MM.1S (cell line): ENCODE data around the gene DGKG.

Experiments used
- EZH2phosphoT487 ChIP-seq: fragments of 300-600 bp; sonication (generic); IDR thresholded peaks from 2 replicates; pipeline ENCODE4 v1.6.1; 2018; ENCODE audit warnings: antibody characterized with exemption, low read length
- TF ChIP-seq, protein P1 (sequence below): fragments of 300-600 bp; sonication (generic); IDR thresholded peaks from 2 replicates; pipeline ENCODE4 v1.5.1; 2016; ENCODE audit warnings: antibody characterized with exemption, low read length, mixed read lengths

- no peak for TF ChIP-seq EZH2phosphoT487
- TF ChIP-seq, protein P1, sequence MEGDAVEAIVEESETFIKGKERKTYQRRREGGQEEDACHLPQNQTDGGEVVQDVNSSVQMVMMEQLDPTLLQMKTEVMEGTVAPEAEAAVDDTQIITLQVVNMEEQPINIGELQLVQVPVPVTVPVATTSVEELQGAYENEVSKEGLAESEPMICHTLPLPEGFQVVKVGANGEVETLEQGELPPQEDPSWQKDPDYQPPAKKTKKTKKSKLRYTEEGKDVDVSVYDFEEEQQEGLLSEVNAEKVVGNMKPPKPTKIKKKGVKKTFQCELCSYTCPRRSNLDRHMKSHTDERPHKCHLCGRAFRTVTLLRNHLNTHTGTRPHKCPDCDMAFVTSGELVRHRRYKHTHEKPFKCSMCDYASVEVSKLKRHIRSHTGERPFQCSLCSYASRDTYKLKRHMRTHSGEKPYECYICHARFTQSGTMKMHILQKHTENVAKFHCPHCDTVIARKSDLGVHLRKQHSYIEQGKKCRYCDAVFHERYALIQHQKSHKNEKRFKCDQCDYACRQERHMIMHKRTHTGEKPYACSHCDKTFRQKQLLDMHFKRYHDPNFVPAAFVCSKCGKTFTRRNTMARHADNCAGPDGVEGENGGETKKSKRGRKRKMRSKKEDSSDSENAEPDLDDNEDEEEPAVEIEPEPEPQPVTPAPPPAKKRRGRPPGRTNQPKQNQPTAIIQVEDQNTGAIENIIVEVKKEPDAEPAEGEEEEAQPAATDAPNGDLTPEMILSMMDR, result no peak
Observed at GRCh38 chr3:186307594-186308221, 54.3 kb downstream of the DGKG start.
